Measurements from ENCODE around the gene C2CD4C.
"Not testable (repeated sequence)": the region's sequence is repeated elsewhere in the genome, so short reads cannot be mapped to it uniquely, and the experiment has no call there.

The C2CD4C gene

GRCh38 chr19:453606-454005, 44.7 kb upstream of the C2CD4C start:
- no peak overlapping the region for H3K4me2 ChIP-seq (ENCODE audit: insufficient read depth, low read length)
- H2AFZ ChIP-seq (ENCODE audit: low read depth, low read length): no peak overlapping the region
- no peak overlapping the region for H3K9ac ChIP-seq (ENCODE audit: low read depth, low read length)
- H3K36me3 ChIP-seq (ENCODE audit: insufficient read depth, low read length): no peaks in the 10 kb centered on the region
- no peak overlapping the region for H3K27ac ChIP-seq (ENCODE audit: low read length)
- H3K4me3 ChIP-seq (ENCODE audit: low read depth in 1 of 2, low read length in 2 of 2): no peak overlapping the region
- DNase-seq: no peak
- no peaks in the 10 kb centered on the region for H3K27me3 ChIP-seq (ENCODE audit: insufficient read depth, low read length, poor library complexity)
- no peaks in the 10 kb centered on the region for H4K20me1 ChIP-seq (ENCODE audit: insufficient read depth, low read length)
- no peaks in the 10 kb centered on the region for H3K79me2 ChIP-seq (ENCODE audit: insufficient read depth, low read length)
- H3K4me1 ChIP-seq (ENCODE audit: insufficient read depth, low read length): no peaks in the 10 kb centered on the region
- peaks cover 26% of the 10 kb centered on the region for H3K9me3 ChIP-seq (ENCODE audit: insufficient read depth, low read length, severe bottlenecking)
- TF ChIP-seq EZH2 (IDR thresholded peaks at IDR 0.05; ENCODE audit: borderline replicate concordance, low read depth, low read length, severe bottlenecking) (no peak), CTCF (IDR thresholded peaks at IDR 0.05; ENCODE audit: borderline replicate concordance, extremely low read depth, low read length, poor library complexity, severe bottlenecking) (no peak)
- no peak for ATAC-seq (ENCODE audit: insufficient read depth, low read depth)

GRCh38 chr19:452829-453228, 43.9 kb upstream of the C2CD4C start:
- Histone ChIP-seq H3K9me3 (ENCODE audit: insufficient read depth, low read length, severe bottlenecking) (peaks cover 26% of the 10 kb centered on the region), H2AFZ (ENCODE audit: low read depth, low read length) (no peak overlapping the region), H3K4me1 (ENCODE audit: insufficient read depth, low read length) (no peaks in the 10 kb centered on the region), H3K27ac (ENCODE audit: low read length) (no peak overlapping the region), H3K4me3 (ENCODE audit: low read depth in 1 of 2, low read length in 2 of 2) (no peak overlapping the region), H3K79me2 (ENCODE audit: insufficient read depth, low read length) (no peaks in the 10 kb centered on the region), H4K20me1 (ENCODE audit: insufficient read depth, low read length) (no peaks in the 10 kb centered on the region), H3K27me3 (ENCODE audit: insufficient read depth, low read length, poor library complexity) (no peaks in the 10 kb centered on the region), H3K4me2 (ENCODE audit: insufficient read depth, low read length) (no peak overlapping the region), H3K36me3 (ENCODE audit: insufficient read depth, low read length) (no peaks in the 10 kb centered on the region), H3K9ac (ENCODE audit: low read depth, low read length) (no peak overlapping the region)
- ATAC-seq (ENCODE audit: insufficient read depth, low read depth) (no peak), DNase-seq (no peak)
- TF ChIP-seq CTCF (IDR thresholded peaks at IDR 0.05; ENCODE audit: borderline replicate concordance, extremely low read depth, low read length, poor library complexity, severe bottlenecking) (no peak), EZH2 (IDR thresholded peaks at IDR 0.05; ENCODE audit: borderline replicate concordance, low read depth, low read length, severe bottlenecking) (no peak)

- not testable (repeated sequence) for H3K27me3 ChIP-seq (ENCODE audit: insufficient read depth, low read length, poor library complexity); H3K27ac ChIP-seq (ENCODE audit: low read length); H3K4me1 ChIP-seq (ENCODE audit: insufficient read depth, low read length); H3K9ac ChIP-seq (ENCODE audit: low read depth, low read length); H3K36me3 ChIP-seq (ENCODE audit: insufficient read depth, low read length); H3K79me2 ChIP-seq (ENCODE audit: insufficient read depth, low read length); H2AFZ ChIP-seq (ENCODE audit: low read depth, low read length); DNase-seq; H3K4me2 ChIP-seq (ENCODE audit: insufficient read depth, low read length); H3K4me3 ChIP-seq (ENCODE audit: low read depth in 1 of 2, low read length in 2 of 2); ATAC-seq (ENCODE audit: insufficient read depth, low read depth); H4K20me1 ChIP-seq (ENCODE audit: insufficient read depth, low read length)
- H3K9me3 ChIP-seq (ENCODE audit: insufficient read depth, low read length, severe bottlenecking): peaks cover 17% of the 10 kb centered on the region
Observed at GRCh38 chr19:450912-451481, 42.0 kb upstream of the C2CD4C start.

- no peak for TF ChIP-seq CTCF (IDR thresholded peaks at IDR 0.05; ENCODE audit: borderline replicate concordance, extremely low read depth, low read length, poor library complexity, severe bottlenecking)
- TF ChIP-seq EZH2 (IDR thresholded peaks at IDR 0.05; ENCODE audit: borderline replicate concordance, low read depth, low read length, severe bottlenecking): no peak
- no peaks in the 10 kb centered on the region for H4K20me1 ChIP-seq (ENCODE audit: insufficient read depth, low read length)
- no peak for ATAC-seq (ENCODE audit: insufficient read depth, low read depth)
Observed at GRCh38 chr19:449916-450315, 41.0 kb upstream of the C2CD4C start.

More at GRCh38 chr19:449916-450315, 41.0 kb upstream of the C2CD4C start:
- H3K36me3 ChIP-seq (ENCODE audit: insufficient read depth, low read length): no peaks in the 10 kb centered on the region
- peaks cover 17% of the 10 kb centered on the region for H3K9me3 ChIP-seq (ENCODE audit: insufficient read depth, low read length, severe bottlenecking)
- no peak overlapping the region for H3K4me2 ChIP-seq (ENCODE audit: insufficient read depth, low read length)
- H3K4me1 ChIP-seq (ENCODE audit: insufficient read depth, low read length): no peaks in the 10 kb centered on the region
- no peaks in the 10 kb centered on the region for H3K79me2 ChIP-seq (ENCODE audit: insufficient read depth, low read length)
- DNase-seq: no peak
- no peak overlapping the region for H2AFZ ChIP-seq (ENCODE audit: low read depth, low read length)
- H3K9ac ChIP-seq (ENCODE audit: low read depth, low read length): no peak overlapping the region
- H3K4me3 ChIP-seq (ENCODE audit: low read depth in 1 of 2, low read length in 2 of 2): no peak overlapping the region
- no peak overlapping the region for H3K27ac ChIP-seq (ENCODE audit: low read length)
- no peaks in the 10 kb centered on the region for H3K27me3 ChIP-seq (ENCODE audit: insufficient read depth, low read length, poor library complexity)
